ENCODE measurements around the gene P3H1.

P3H1 gene

GRCh38 chr1:42743317-42744147, 23.3 kb downstream of the P3H1 start:
- H3K27ac Mint-ChIP-seq = no peak overlapping the region

DNA sequence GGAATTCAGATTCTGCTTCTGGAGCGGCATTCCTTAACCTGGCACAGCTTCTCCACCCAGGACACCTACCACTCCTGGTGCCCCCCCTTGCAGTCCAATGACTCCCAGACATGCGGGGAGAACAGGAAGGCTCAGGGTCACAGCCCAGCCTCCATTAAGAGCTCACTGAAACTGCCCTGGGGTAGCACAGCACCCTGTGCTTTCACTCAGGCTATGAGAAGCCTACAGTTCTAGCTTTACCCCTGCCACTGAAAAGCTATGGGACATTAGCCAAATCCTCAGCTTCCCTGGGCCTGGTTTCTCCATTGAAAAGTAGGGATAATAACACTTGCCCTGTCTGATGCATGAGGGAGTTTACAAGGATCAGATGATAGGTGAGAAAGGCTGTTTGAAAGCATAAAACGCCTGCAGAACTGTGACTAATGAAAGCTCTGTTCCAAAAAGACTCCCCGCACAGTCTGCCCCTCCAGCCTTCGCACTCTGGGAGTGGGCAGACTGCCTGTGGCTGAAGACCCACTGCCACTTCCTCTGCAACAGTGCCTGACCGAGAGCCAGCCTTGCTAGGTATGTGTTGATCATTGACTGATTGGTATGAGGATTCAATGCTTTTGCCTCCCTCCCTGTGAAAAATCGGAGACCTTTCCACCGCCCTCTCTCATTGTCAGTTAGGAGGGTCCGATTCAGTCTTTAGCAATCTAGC, 24.1 kb downstream of the P3H1 start:
- Mint-ChIP-seq H3K4me3 (no peak overlapping the region), H3K4me1 (ENCODE audit: low read depth) (no peaks in the 10 kb centered on the region), H3K27me3 (ENCODE audit: low read depth) (no peaks in the 10 kb centered on the region), H3K27ac (no peak overlapping the region), H3K9me3 (no peaks in the 10 kb centered on the region), H3K36me3 (ENCODE audit: low read depth) (peaks cover 5% of the 10 kb centered on the region)

More at GRCh38 chr1:42743317-42744147, 23.3 kb downstream of the P3H1 start:
- Mint-ChIP-seq H3K27me3 (ENCODE audit: low read depth) (no peaks in the 10 kb centered on the region), H3K4me3 (no peak overlapping the region), H3K4me1 (ENCODE audit: low read depth) (no peaks in the 10 kb centered on the region), H3K36me3 (ENCODE audit: low read depth) (peaks cover 7% of the 10 kb centered on the region), H3K9me3 (no peaks in the 10 kb centered on the region)

DNA sequence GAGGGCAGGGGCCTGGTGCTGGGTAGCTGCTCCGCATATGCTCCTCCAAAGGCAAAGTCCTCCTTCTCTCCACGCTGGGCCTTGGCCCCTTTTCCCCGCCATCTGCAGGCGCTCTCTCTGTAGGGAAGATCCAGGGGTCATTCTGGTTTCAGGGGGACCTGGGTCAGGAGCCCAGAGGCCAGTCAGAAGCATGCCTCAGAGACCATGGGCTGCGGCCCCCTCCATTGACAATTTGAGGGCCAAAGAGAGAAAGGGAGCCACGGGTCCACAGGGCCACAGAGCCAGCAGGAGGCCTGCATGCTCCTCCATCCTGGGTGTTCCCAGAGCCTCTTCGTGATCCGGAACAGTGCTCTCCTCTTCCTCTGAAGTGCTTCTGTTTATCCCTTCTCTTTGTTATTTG, 24.7 kb downstream of the P3H1 start:
- H3K27ac Mint-ChIP-seq = no peak overlapping the region
- no peaks in the 10 kb centered on the region for H3K27me3 Mint-ChIP-seq (ENCODE audit: low read depth)
- peaks cover 5% of the 10 kb centered on the region for H3K36me3 Mint-ChIP-seq (ENCODE audit: low read depth)
- H3K4me1 Mint-ChIP-seq (ENCODE audit: low read depth) = peaks cover 3% of the 10 kb centered on the region
- H3K4me3 Mint-ChIP-seq = no peak overlapping the region
- no peaks in the 10 kb centered on the region for H3K9me3 Mint-ChIP-seq

GRCh38 chr1:42741706-42742105, 25.1 kb downstream of the P3H1 start:
- H3K4me1 Mint-ChIP-seq (ENCODE audit: low read depth) = peaks cover 7% of the 10 kb centered on the region
- H3K9me3 Mint-ChIP-seq = no peaks in the 10 kb centered on the region
- H3K4me3 Mint-ChIP-seq = no peak overlapping the region
- H3K27ac Mint-ChIP-seq = no peak overlapping the region
- no peaks in the 10 kb centered on the region for H3K27me3 Mint-ChIP-seq (ENCODE audit: low read depth)
- peaks cover 2% of the 10 kb centered on the region for H3K36me3 Mint-ChIP-seq (ENCODE audit: low read depth)

GRCh38 chr1:42740851-42741580, 25.8 kb downstream of the P3H1 start:
- Mint-ChIP-seq H3K9me3 (no peaks in the 10 kb centered on the region), H3K4me1 (ENCODE audit: low read depth) (peaks cover 7% of the 10 kb centered on the region), H3K27me3 (ENCODE audit: low read depth) (no peaks in the 10 kb centered on the region), H3K4me3 (no peak overlapping the region), H3K27ac (no peak overlapping the region), H3K36me3 (ENCODE audit: low read depth) (no peaks in the 10 kb centered on the region)

GRCh38 chr1:42739753-42740700, 26.8 kb downstream of the P3H1 start, which contains the start of gene CLDN19:
Gene CLDN19, minus strand, starts transcription at chr1:42740236. Its CDS starts 173 bp downstream, at chr1:42740063.
- no peaks in the 10 kb centered on the region for H3K36me3 Mint-ChIP-seq (ENCODE audit: low read depth)
- H3K27me3 Mint-ChIP-seq (ENCODE audit: low read depth) = no peaks in the 10 kb centered on the region
- H3K4me3 Mint-ChIP-seq = no peak within 1 kb of the TSS
- H3K27ac Mint-ChIP-seq = no peak within 1 kb of the TSS
- peaks cover 7% of the 10 kb centered on the region for H3K4me1 Mint-ChIP-seq (ENCODE audit: low read depth)
- H3K9me3 Mint-ChIP-seq = no peaks in the 10 kb centered on the region

DNA sequence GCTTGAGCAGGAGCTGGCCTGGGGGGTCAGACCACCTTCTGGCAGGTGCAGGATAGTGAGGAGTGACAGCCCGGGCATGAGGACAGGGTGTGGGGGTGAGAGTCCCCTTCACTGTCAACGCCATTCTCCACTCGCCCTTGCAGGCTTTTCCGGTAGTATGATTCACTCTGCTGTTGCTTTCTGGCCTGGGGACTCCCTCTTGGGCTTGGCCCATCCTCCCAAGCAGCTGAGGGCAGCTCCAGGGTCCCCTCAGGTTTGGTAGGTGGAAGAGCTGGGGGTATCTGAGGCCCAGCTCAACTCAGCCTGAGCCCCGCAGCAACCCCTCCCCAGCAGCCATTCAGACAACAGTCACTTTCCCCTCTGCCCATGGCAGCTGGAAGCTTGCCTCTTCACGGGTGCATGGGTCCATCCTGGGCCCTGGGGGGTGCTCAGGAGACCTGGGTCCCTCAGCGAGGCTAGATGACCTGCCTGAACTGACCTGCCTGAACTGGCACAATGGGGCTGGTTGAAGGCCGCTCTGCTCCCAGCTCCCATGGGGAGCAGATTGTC, 28.1 kb downstream of the P3H1 start:
- Mint-ChIP-seq H3K27ac (no peak overlapping the region), H3K4me3 (no peak overlapping the region), H3K27me3 (ENCODE audit: low read depth) (no peaks in the 10 kb centered on the region), H3K36me3 (ENCODE audit: low read depth) (no peaks in the 10 kb centered on the region), H3K4me1 (ENCODE audit: low read depth) (peaks cover 7% of the 10 kb centered on the region), H3K9me3 (no peaks in the 10 kb centered on the region)

DNA sequence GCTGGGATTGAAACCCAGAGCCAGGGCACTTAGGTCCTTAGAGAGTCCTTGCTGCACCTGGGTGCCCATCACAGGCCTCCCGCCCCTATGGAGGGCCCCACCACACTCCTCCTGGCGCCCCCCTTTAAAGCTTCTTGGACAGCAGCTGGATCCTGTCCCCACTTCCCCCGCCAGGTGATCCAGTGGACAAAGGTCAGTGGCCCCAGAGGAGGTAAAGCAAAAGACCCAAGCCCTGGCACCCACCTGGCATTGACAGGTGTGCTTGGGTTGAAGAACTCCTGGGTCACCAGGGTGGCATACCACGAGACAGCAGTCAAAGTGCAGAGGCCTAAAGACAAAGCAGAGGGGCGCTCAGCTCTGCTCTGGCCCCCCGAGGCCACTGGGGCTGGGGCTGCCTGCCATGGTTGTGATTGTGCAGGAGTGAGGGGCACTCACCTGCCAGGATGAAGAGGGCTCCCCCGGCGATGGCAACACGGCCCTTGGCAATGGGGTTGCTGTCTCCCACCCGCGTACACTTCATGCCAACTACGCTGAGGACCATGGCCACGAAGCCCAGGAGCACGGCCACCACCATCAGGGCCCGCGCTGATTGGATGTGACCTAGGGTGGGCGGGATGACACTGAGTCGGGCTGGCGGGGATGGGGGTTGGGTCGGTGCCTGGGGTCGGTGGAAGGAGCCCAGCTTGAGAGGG, 28.7 kb downstream of the P3H1 start:
- Mint-ChIP-seq H3K36me3 (ENCODE audit: low read depth) (no peaks in the 10 kb centered on the region), H3K27me3 (ENCODE audit: low read depth) (no peaks in the 10 kb centered on the region), H3K9me3 (no peaks in the 10 kb centered on the region), H3K4me3 (no peak overlapping the region), H3K27ac (no peak overlapping the region), H3K4me1 (ENCODE audit: low read depth) (peaks cover 7% of the 10 kb centered on the region)

GRCh38 chr1:42737257-42737656, 29.6 kb downstream of the P3H1 start:
- Mint-ChIP-seq H3K4me3 (no peak overlapping the region), H3K27me3 (ENCODE audit: low read depth) (no peaks in the 10 kb centered on the region), H3K36me3 (ENCODE audit: low read depth) (no peaks in the 10 kb centered on the region), H3K9me3 (no peaks in the 10 kb centered on the region), H3K4me1 (ENCODE audit: low read depth) (peaks cover 7% of the 10 kb centered on the region), H3K27ac (no peak overlapping the region)

DNA sequence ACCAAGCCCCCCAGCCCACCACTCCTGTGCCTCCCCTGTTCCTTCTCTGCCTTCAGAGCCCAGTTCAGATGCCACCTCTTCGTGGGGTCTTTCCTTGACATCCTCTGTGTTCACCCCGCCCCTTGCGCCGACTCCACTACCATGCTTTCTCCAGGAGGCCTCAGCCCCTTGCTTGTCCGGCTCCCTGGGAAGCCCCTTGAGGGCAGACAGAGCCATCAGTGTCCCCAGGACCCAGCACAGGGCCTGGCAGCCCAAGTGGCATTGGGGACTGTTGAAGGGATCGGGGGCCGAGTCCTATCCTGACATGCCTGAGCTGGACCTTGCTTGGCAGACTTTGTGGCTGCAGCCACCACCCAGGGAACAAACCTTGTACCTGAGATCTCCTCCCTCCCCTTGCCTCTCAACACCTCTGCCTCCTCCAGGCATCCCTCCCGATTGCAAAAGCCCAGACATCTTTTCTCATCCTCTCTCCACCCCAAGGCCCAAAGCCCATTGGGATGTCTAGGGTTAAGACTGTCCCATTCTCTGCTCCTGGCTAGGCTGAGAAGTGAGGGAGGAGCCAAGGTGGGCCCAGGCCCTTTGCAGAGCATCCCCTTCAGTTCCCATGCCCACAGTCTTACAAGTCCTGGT, 30.1 kb downstream of the P3H1 start:
- Mint-ChIP-seq H3K27ac (no peak overlapping the region), H3K27me3 (ENCODE audit: low read depth) (no peaks in the 10 kb centered on the region), H3K4me1 (ENCODE audit: low read depth) (peaks cover 7% of the 10 kb centered on the region), H3K4me3 (no peak overlapping the region), H3K36me3 (ENCODE audit: low read depth) (no peaks in the 10 kb centered on the region), H3K9me3 (no peaks in the 10 kb centered on the region)

DNA sequence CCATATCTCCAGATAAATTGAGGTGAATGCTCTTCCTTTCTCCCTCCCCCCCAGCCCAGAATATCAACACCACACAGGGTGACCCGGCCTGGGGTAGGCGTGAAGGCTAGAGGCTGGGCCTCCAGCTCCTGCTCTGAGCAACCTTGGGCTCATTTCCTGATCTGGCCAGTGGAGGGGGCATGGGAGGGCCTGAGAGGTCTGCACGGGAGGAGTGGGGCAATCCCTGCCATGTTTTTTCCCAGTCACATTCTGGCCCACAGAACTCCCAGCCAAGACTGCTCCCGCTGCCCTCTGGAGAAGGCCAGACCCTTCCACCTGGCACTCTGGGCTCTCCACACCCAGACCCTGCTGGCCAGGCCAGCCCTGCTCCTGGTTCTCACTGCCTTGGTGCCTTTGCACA, 30.7 kb downstream of the P3H1 start:
- H3K9me3 Mint-ChIP-seq = no peaks in the 10 kb centered on the region
- H3K36me3 Mint-ChIP-seq (ENCODE audit: low read depth) = no peaks in the 10 kb centered on the region
- no peak overlapping the region for H3K4me3 Mint-ChIP-seq
- no peaks in the 10 kb centered on the region for H3K27me3 Mint-ChIP-seq (ENCODE audit: low read depth)
- no peak overlapping the region for H3K27ac Mint-ChIP-seq
- H3K4me1 Mint-ChIP-seq (ENCODE audit: low read depth) = peaks cover 7% of the 10 kb centered on the region

GRCh38 chr1:42735477-42736105, 31.2 kb downstream of the P3H1 start:
- Mint-ChIP-seq H3K4me1 (ENCODE audit: low read depth) (peaks cover 7% of the 10 kb centered on the region), H3K27ac (no peak overlapping the region), H3K4me3 (no peak overlapping the region), H3K27me3 (ENCODE audit: low read depth) (no peaks in the 10 kb centered on the region), H3K9me3 (no peaks in the 10 kb centered on the region), H3K36me3 (ENCODE audit: low read depth) (no peaks in the 10 kb centered on the region)

Measured in T-helper 1 cell treated with Interleukin-12 subunit alpha and Interleukin-12 subunit beta and Interleukin-4 antibody, amounts not matched to agents 30 μg/mL and 1 μg/mL, for 36 hours (primary cell).